GM21825 (cell line): ENCODE measurements around the gene ZFP3.
"Not testable (repeated sequence)": the region's sequence is repeated elsewhere in the genome, so short reads cannot be mapped to it uniquely, and the experiment has no call there.

Experiments used
- ATAC-seq: cut with Tn5 transposase; IDR thresholded peaks from one replicate; pipeline ENCODE4 v1.9.1; 2021; ENCODE audit warnings: mild to moderate bottlenecking, moderate library complexity; ENCODE audit not compliant: unreplicated experiment

The ZFP3 gene

DNA sequence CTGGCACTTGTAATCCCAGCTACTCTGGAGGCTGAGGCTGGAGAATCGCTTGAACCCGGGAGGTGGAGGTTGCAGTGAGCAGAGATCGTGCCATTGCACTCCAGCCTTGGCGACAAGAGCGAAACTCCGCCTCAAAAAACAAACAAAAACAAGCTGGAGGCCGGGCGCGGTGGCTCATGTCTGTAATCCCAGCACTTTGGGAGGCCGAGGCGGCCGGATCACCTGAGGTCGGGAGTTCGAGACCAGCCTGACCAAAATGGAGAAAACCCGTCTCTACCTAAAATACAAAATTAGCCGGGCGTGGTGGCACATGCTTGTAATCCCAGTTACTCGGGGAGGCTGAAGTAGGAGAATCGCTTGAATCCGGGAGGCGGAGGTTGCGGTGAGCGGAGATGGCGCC, 992 bp upstream of the ZFP3 start:
- not testable (repeated sequence) for ATAC-seq

DNA sequence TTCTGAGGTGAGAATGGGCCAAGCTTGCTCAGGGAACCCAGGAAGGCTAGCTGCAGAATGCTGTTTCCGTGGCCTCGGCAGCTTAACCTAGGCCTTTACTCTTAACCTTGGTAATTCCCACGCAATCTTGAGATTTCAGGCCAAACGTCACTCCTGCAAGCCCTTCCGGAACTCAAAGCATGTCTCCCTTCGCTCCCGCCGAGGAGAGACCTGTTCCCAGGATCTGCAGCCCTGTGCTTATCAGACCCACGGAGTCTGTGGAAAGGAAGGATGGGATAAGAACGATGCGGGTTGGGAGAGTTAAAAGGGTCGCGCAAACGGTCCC, 524 bp upstream of the ZFP3 start:
- no peak for ATAC-seq

DNA sequence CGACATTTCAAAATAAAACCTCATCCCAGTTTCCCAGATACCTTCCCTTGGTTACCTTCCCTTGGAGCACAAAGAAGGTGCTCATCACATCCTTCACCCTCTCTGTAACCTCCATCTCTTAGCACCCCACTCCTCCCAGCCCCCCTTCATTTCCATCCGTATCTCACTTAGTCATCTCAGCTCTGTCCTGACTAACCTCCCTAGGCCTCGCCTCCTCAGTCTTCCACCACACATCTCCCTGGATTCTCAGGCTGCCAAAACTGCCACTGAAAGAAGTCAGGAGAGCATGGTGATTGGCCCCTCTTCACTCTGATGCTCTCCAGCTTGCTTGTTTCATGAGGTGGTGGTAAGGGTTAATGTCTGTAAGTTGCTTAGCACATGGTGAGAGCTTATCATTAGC, 2.3 kb downstream of the ZFP3 start:
- no peak for ATAC-seq

DNA sequence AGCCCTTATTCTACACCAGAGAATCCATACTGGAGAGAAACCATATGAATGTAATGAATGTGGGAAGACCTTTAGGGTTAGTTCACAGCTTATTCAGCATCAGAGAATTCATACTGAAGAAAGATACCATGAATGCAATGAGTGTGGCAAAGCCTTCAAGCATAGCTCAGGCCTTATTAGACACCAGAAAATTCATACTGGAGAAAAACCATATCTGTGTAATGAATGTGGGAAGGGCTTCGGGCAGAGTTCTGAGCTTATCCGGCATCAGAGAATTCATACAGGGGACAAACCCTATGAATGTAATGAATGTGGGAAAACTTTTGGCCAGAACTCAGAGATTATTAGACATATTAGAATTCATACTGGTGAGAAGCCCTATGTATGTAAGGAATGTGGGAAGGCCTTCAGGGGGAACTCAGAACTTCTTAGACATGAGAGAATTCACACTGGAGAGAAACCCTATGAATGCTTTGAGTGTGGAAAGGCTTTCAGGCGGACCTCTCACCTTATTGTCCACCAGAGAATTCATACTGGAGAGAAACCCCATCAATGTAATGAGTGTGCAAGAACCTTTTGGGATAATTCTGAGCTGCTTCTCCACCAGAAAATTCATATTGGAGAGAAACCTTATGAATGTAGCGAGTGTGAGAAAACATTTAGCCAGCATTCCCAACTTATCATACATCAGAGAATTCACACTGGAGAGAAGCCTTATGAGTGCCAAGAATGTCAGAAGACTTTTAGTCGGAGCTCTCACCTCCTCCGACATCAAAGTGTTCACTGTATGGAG, 14.1 kb downstream of the ZFP3 start:
- ATAC-seq, result no peak

DNA sequence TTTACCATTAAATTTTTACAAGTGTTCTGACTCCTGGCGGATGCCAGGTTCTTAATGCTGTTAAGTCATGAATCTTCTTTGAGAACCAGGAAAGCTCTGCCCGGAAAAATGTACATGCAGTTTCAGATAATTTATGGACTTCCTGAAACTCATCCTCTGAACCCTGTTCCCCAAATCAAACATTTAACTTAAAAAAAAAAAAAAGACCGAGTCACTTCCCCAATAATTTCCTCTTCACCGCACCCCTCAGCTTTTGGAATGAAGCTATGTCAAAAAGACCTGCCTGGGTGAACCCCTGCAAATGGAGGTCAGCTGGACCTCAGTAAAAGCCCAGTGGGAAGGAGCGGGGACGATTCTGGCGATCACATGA, 18.4 kb downstream of the ZFP3 start:
- no peak for ATAC-seq

DNA sequence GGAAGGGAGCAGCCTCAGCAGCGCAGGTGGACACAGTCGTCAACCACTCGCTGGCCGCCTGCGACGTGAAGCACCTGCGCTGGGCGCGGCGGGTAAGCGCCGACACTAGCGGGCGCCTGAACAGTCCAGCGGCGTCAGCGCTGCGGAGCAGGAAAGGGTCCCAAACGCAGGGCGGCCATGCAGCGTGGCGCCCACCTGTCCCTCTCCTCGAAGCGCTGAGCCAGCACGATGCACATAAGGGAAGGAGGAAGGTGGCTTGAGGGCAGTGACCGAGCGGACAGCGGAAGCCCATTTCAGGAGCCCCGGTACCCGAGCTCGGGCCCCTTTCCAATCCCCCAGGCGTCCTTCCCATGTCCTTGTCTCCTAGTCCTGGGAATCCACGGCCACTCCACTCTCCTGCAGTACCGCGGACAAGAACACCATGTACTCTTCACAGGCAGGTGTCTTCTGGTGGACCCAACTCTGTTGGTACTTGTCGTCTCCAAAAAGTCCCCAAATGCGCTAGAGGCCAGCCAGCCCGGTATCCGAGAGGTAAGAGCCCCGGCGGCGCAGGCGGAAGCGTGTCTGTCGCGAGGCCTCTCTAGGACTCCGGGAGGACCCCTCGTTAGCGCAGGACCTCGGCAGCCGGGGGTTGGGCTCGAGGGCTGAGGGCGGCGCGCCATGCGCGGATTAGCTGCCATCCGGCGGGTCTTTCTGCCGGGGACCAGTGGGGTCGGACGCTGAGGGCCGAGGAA, 19.0 kb downstream of the ZFP3 start:
- ATAC-seq, result no peak

DNA sequence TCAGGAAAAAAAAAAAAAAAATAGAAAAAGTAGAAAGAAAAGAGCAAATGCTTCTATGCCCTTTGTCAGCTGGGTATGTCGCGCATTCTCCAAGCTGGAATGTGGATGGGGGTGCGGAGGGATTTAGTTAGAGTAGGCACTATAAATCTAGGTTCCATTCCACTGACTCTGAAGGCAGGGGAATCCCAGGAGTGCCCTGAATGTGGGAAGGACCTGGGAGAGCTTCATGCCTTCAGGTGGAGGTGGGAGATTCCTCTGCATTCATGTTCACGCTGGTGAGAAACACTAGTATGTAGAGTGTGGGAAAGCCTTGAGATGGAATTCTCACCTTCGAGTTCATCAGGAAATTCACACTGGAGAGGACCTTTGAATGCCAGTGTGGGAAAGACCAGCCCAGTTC, 21.0 kb downstream of the ZFP3 start:
- ATAC-seq, result no peak

DNA sequence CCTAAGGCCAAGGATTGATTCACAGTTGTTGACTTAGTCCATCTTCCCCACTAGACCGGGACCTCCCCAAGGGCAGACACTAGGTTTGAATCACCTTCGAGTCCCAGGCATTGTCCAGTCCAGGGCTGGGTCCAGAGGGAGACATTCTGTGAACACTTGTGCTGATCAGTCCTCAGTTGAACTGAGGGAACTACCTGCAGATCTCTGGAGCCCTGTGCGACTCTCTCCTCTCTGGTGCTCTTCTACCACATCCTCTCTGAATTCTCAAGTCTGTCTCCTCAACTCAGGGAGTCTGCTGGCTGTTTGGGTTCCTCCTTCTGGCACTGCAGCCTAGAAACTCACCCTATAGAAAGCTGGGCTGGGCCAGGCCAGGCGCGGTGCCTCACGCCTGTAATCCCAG, 22.6 kb downstream of the ZFP3 start:
- ATAC-seq, result no peak

DNA sequence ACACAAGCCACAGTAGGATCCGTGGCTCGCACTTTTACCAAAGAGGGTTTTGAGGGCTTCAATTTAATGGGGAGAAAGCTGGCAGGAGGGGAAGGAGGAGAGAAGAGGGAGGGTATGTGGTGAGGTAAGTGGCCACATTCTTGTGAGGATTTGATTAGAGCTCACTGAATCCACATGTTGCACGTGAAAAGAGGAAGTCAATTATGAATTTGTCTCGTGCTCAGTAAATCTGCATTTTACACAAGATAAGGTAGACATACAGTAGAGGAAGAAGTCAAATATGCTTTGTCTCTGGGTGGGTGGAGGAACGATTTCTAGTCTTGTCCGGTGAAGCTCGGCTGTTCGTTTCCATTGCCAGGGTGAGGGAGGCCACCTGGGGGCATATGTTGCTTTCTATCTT, 32.5 kb downstream of the ZFP3 start:
- ATAC-seq, result no peak

DNA sequence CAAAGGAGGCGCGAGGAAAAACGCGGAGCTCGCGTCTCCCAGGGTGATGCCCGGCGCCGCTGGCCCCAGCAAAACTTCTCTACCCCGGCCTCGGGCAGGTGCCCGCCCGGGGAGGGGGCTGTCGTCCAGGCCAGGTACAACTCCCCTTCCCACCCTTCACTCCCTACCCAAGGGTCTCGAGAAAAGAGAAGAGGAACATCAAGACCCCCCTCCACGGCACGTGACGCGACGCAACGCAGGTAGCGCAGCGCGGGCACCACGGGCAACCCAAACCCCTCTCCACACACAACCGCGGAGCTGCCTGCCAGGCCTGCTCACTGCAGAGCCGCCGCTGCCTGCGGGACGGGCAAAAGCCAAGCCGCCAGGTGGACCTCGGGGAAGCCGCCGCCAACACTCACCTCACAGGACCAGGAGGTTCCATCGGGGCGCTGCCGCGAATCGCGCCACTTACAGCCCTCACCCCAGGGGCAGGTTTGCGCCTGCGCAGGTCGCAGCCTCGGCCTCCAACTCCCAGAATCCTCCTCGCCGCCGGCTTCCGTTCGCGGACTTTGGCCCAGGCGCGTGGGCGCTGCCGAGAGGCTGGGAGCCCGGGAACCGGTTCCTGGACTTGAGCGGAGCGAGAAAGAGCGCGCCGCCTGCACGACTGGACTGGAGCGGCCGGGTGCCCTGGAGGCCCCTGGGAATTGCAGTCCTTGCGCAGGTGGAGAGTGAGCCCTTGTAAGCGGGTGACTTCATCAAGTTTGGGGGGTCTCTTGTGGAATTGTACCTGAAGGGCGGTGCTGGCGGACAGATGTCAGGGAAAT, 33.3 kb downstream of the ZFP3 start, which contains the start of gene ZNF232:
ZNF232 (minus strand) TSS at position 477 of the 803 bp plus-strand sequence; CDS start at position 421, 56 bp downstream.
- ATAC-seq, result peak; percentile 86

DNA sequence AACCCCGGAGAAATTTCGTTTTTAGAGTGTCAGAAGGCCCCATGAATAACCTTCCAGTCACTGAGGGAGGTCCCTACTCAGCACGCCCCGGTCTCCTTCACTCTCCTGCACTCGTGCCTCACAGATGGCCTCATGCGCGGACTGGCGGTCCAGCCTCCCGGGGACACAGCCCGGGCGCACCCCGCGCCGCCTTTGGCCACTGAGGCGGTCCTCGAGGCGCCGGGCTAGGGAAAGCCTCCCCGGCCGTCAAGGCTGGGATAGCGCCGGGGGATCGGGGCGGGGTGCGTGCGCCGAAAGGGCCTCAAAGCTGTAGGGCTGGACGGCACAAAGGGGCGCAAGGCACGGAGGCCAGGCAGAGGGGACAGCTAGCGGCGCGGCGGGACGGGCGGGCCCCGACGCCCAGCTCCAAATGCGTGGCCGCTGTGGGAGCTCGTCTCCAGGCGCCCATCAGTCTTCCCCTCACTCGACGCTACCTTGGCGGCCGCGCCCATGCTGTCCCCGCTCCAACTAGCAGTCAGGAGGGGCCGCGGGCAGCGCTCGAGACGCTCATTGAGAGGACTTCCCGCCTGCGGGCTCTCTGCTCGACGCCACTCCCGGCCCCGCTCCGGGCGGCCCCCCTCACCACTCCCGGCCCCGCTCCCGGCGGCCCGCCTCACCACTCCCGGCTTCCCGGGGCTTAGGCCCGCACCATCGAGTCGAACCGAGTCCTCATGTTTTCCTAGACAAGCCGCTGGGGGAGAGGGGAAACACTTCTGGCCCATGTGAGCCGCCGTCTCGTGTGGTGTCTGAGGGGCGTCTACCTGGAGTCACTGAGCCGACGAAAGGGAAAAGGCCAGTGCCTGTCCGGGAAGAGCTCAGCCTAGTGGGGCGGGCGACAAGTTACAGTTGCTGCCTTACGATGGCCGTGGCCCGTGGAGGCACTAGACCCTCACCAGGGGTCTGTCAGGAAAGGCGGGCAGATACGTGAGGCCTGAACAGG, 37.7 kb downstream of the ZFP3 start, which contains the start of gene USP6:
USP6 (plus strand) TSS at position 360 of the 979 bp plus-strand sequence. CDS start 14,336 bp downstream, outside the sequence.
- no peak for ATAC-seq

DNA sequence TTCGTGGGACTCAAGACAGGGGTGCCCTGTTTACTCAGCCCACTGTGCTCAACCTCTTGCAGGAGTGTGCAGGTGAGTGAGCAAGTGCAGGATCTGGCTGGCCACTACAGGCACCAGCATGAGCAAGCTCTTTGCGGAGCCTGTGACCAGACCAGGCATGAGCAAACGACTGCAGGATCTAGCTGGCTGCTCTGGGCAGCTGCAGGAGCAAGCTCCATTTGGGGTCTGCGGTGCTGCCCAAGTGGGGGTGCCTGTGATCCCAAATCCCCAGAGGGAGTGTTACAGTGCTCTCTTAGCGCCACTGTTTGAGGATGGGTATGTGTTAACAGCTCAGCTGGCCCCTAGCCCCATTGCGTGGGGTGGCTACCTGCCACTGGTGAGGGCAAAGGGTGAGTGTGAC, 40.0 kb downstream of the ZFP3 start:
- ATAC-seq, result no peak

DNA sequence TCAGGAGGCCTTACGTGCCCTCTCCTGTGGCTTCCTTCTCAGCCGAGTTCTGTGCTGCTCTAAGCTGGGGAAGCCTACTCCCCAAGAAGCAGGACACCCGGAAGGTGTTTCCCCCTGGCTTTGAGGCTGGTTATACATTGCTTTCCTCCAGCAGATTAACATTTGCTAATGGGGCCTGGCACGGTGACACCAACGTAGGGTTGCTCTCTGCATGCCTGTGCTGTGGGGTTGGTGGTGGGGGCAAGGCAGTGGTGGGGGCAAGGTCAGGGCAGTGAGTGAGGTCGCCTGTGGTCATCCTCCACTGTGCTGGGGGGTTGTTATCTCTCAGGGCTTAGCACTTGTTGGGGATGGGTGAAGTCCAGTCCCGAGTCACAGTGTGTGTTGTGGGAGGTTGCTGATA, 41.8 kb downstream of the ZFP3 start:
- ATAC-seq, result no peak

DNA sequence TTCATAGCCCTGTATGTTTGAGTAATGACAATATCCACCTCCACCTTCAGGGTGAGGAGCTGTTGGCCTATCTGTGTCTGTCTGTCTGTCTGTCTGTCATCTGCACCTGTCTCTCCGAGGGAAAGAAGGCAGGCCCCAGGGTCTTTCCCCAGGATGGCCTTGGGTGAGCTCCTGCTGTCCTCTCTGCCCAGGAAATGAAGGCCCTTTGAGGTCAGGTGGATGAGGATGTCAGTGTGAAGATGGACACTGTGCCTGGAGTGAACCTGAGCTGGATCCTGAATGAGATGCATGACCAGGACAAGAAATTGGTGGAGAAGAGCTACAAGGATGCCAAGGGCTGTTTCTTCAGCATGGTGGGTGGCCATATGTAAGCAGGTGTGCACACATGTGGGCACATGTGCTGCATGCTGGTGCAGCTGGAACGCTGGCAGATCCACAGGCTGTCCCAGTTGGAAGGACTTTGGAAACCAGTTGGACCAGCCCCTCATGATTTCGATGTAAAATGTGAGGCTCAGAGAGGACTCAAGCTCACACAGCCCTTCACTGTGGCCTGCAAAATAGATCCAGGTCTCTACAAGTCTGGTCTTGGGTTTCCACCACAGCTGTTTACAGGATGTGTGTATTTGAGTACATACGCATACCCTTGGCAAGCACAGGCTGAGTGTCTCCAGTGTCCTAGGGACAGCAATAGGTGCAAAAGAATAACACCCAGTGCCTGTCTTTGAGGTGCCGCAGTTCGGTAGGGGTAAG, 42.3 kb downstream of the ZFP3 start:
- ATAC-seq, result not testable (repeated sequence)

DNA sequence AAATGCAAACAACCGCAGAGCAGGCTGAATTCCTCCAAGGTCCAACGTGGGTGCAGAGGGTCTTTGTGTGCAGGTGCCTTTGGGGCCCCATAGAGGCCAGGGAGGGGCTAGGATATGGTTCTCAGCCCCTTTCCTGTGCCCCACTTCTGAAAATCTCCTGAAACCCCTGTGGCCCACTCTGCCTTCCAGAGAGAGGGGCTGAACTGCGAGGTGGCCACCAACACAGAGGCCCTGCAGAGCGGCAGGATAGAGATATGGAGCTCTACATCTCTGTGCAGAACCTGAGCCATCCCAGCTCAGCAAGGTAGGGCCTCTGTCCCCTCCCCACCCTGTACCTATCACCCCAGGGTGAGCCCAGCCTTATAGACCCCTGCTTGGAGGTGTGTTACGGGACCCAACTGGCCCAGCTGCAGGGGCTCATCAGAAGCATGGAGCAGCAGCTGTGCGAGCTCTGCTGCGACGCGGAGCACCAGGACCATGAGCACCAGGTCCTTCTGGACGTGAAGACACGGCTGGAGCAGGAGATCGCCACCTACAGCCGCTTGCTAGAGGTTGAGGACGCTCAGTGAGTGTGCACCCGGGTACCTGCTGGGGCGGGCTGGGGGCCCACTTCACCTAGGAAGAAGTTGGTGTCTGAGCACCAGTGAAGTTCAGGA, 43.0 kb downstream of the ZFP3 start:
- ATAC-seq, result no peak

DNA sequence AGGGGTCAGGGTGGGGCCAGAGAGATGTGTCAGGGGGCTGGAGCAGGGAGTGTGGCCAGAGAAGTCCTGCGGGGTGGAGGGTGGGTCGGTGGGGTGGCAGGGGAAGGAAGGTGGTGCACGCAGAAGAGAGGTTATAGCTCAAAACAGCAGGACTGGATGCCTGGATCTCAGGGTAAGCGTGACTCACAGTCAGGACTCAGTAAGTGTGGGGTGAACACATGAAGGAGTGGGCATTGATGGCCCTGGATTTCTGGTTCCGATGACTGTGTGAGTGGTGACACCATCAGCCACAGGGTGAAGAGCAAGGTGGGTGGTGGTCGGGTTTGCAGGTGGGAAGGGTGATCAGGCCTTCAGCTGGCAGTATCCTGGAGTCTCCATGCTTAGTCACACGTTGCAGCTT, 43.8 kb downstream of the ZFP3 start:
- not testable (repeated sequence) for ATAC-seq

DNA sequence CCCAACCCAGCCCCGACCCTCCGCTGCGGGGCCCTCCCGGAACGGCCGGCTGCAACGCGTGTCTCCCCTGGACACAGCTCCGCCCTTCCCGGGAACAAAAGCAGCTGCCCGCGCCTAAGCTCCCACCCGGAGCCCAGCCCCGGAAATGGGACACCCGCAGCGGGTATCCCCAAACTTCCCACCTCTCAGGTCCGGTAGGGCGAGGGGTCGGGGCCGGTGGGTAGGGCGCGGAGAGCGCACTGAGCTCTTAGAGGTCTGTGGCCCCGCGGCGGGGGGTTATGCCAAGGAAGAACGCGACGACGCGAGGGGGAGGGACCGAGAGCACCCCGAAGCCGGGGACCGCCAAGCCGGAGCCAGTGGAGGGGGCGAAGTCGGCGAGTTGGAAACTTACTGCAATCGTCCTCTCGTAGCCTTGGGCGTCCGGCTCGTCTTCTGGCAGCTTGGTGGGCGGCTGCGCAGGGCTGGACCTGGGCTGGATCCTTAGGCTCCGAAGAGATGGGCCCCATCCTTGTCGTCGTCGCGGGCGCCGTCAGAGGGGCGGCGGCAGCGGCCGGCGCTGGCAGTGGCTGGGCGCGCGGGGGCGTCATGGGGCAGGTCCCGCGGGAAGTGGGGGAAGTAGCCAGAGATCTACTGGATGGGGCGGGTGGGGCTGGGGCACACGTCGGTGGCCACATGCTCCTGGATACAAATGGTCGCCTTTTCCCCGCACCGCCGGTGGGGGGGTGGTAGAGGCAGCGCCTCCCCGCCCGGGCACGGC, 44.5 kb downstream of the ZFP3 start:
- no peak for ATAC-seq

DNA sequence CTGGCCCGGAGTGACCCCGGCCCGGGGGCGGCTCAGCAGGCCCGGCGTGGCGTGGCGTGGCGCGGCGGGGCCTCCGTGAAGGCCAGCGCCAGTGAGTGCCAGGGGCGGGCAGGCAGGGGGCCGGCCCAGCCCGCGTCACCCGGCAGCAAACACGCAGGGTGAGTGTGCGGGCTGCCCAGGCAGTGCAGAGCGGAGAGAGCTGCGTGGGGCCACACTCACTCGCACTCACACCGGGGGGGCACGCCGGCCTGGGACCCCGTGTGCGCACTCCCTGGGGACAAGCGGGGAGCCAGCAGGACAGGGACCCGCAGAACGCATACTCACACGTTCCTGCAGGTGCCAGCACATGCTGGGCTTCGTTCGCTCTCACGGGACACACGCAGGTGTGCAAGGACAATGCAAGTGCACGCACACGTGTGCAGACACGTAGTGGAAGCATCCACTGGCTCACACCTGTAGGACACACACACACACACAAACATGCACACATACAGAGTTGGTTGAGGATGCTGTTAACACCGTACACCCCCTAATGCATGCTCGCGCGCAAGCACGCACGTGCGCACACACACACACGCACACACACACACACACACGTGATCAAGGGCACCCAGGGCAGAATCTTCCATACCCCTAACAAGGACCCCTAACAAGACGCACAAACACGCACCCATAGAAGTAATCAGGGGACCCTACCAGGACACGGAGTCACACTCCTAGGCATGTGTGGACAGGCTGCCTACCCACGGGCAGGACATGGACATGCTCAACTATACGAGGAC, 45.3 kb downstream of the ZFP3 start:
- no peak for ATAC-seq
